Mammary epithelial cell (primary cell): ENCODE results near the gene COL11A1.

ENCODE experiments used
- CTCF ChIP-seq, 2 donors: IDR thresholded peaks in 1 of 2; conservative IDR thresholded peaks in 1 of 2; 2 replicates each; pipeline ENCODE4 v1.5.1; 2011 to 2012; ENCODE audit warnings: inconsistent platforms in 2 of 2, low read length in 2 of 2, mild to moderate bottlenecking in 2 of 2, control low read depth in 1 of 2, low read depth in 1 of 2; ENCODE audit not compliant: insufficient read depth in 1 of 2; ENCODE audit errors: extremely low read depth in 1 of 2
- EZH2 ChIP-seq: IDR thresholded peaks from 2 replicates; pipeline ENCODE4 v1.6.1; 2012; ENCODE audit warnings: low read length, inconsistent platforms, borderline replicate concordance

DNA sequence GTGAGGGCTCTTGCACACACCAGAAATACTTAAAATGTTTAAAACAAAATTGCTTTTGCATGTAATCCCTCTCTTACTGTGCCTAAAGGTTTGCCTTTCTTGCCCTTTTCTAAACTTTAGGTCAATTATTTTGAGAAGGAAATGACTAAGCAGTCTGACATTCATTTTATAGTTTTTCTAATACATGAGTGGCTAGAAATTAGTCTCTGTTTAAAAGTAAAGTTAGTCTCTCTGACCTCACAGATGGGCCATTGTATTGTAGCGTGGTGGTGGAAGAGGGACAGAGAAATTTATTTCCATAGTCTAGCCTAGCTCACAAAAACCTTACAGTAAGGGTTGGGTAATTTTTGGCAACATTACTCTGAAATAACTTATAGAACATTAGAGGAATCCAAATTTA lies 3.6 kb upstream of the COL11A1 start:
- TF ChIP-seq EZH2 = no peak
- no peak for TF ChIP-seq CTCF (conservative IDR thresholded peaks at IDR 0.05 in 1 of 2, IDR thresholded peaks at IDR 0.05 in 1 of 2; ENCODE audit: extremely low read depth in 1 of 2, insufficient read depth in 1 of 2, low read depth in 1 of 2, low read length in 2 of 2)
